Measurements from ENCODE around the gene ZIM2. TPM values are rescaled to one million over a fixed set of nuclear protein-coding genes. Genes with fewer than 3 reads are reported as not detected.

The ZIM2 gene
- total RNA-seq, 4 donors from 2014 or later: 0.38 TPM; not detected in 3

GRCh38 chr19:56740501-56740900, 100.0 kb downstream of the ZIM2 start:
- Histone ChIP-seq H3K27me3 (no peaks in the 10 kb centered on the region), H3K4me3 (no peak overlapping the region), H3K4me1 (no peaks in the 10 kb centered on the region), H3K9me3 (peaks cover 0 to 35% (median 8%) of the 10 kb centered on the region in 3 donors), H3K27ac (no peak overlapping the region), H3K36me3 (no peaks in the 10 kb centered on the region)
- DNase-seq: no peak
- TF ChIP-seq POLR2A (IDR thresholded peaks at IDR 0.05): no peak
- TF ChIP-seq CTCF (IDR thresholded peaks at IDR 0.05): no peak
- 17 to 20% methylated on average over 3 of the region's 3 CpGs for WGBS, 2 donors
- intact Hi-C loops (cut with DNase I): no loop called here

GRCh38 chr19:56736571-56736970, 104.0 kb downstream of the ZIM2 start:
- intact Hi-C loops (cut with DNase I): no loop called here
- Histone ChIP-seq H3K36me3 (no peaks in the 10 kb centered on the region), H3K4me1 (no peaks in the 10 kb centered on the region), H3K9me3 (peaks cover 0 to 24% (median 8%) of the 10 kb centered on the region in 3 donors), H3K27ac (no peak overlapping the region), H3K4me3 (no peak overlapping the region), H3K27me3 (no peaks in the 10 kb centered on the region)
- 79 to 88% methylated on average over 6 of the region's 6 CpGs for WGBS, 2 donors
- TF ChIP-seq POLR2A (IDR thresholded peaks at IDR 0.05): no peak
- TF ChIP-seq CTCF (IDR thresholded peaks at IDR 0.05): no peak
- DNase-seq: no peak

- no peaks in the 10 kb centered on the region for H3K4me1 ChIP-seq
- no peaks in the 10 kb centered on the region for H3K36me3 ChIP-seq
- TF ChIP-seq POLR2A (IDR thresholded peaks at IDR 0.05) (no peak), CTCF (IDR thresholded peaks at IDR 0.05) (no peak)
- no peak for DNase-seq
- H3K4me3 ChIP-seq: no peak overlapping the region
- peaks cover 0 to 16% (median 5%) of the 10 kb centered on the region in 3 donors for H3K9me3 ChIP-seq
- intact Hi-C loops (cut with DNase I): no loop called here
- no peaks in the 10 kb centered on the region for H3K27me3 ChIP-seq
- 6 to 10% methylated on average over 2 of the region's 2 CpGs for WGBS, 2 donors
- H3K27ac ChIP-seq: no peak overlapping the region
These were observed 107.5 kb downstream of the ZIM2 start for GRCh38 chr19:56732976-56733375.

- Histone ChIP-seq H3K36me3 (no peaks in the 10 kb centered on the region), H3K4me3 (no peak overlapping the region), H3K27me3 (no peaks in the 10 kb centered on the region), H3K4me1 (no peaks in the 10 kb centered on the region), H3K9me3 (peaks cover 0 to 32% (median 0%) of the 10 kb centered on the region in 3 donors), H3K27ac (no peak overlapping the region)
- no peak for DNase-seq
- TF ChIP-seq POLR2A (IDR thresholded peaks at IDR 0.05): no peak
- no peak for TF ChIP-seq CTCF (IDR thresholded peaks at IDR 0.05)
- intact Hi-C loops (cut with DNase I): no loop called here
- 54 to 68% methylated on average over 4 of the region's 4 CpGs for WGBS, 2 donors
These were observed 112.8 kb downstream of the ZIM2 start for GRCh38 chr19:56727677-56728076.

GRCh38 chr19:56725829-56726424, 114.6 kb downstream of the ZIM2 start:
- Histone ChIP-seq H3K27ac (no peak overlapping the region), H3K27me3 (no peaks in the 10 kb centered on the region), H3K4me3 (no peak overlapping the region), H3K4me1 (no peaks in the 10 kb centered on the region), H3K9me3 (peaks cover 0 to 40% (median 0%) of the 10 kb centered on the region in 3 donors), H3K36me3 (no peaks in the 10 kb centered on the region)
- intact Hi-C loops (cut with DNase I): no loop called here
- 19 to 34% methylated on average over 9 of the region's 9 CpGs for WGBS, 2 donors
- TF ChIP-seq POLR2A (IDR thresholded peaks at IDR 0.05) (no peak), CTCF (IDR thresholded peaks at IDR 0.05) (peak in 1 of 6 experiments; percentile 8)
- no peak for DNase-seq

Small RNA genes lying within 50 kb of the gene (small RNA-seq; reads per million reads assigned to genes)
- gene AC006115.2: 0 reads per million in 4 donors

Other genes with a start within 250 kb of the ZIM2 start
- gene ZNF71, start 245.4 kb downstream of the ZIM2 start, total RNA-seq: 1 to 10 TPM; 3.0 to 8.4 (median 3.4) TPM
- gene SMIM17, start 197.6 kb downstream of the ZIM2 start, total RNA-seq: under 1 TPM in 1 of 4 donors, not detected in 3; 0.87 TPM
- 1 to 10 TPM in 2 of 4 donors, under 1 TPM in 2; 0.18 to 3.9 (median 0.87) TPM for gene ZNF835, start 169.0 kb downstream of the ZIM2 start, total RNA-seq
- gene PEG3, start within 50 bp of the ZIM2 start, total RNA-seq: 1 to 10 TPM in 3 of 4 donors, under 1 TPM in 1; 0.57 to 4.0 (median 1.9) TPM

All from esophagus squamous epithelium (tissue), 5 donors.